Activated CD8-positive, alpha-beta T cell treated with anti-CD3 and anti-CD28 coated beads, Interleukin-2, amount 10 ng/mL, durations not matched to agents 7 days and 5 days (primary cell): Measurements from ENCODE around the gene TTL. TPM values are rescaled to one million over a fixed set of nuclear protein-coding genes. Genes with fewer than 3 reads are reported as not detected.

ENCODE experiments used
- ATAC-seq: fragments of 150-1000 bp; cut with Tn5 transposase; one replicate; pipeline ENCODE4 v1.10.0; 2021; ENCODE audit warnings: moderate library complexity
- CTCF ChIA-PET: fragments of 350-600 bp; sonication (Branson Sonifier 250); formaldehyde crosslinking; loops from one replicate; lab custom pipeline; 2021; ENCODE audit warnings: antibody characterized with exemption; lab: Charles Lee
- POLR2A ChIA-PET: fragments of 350-600 bp; sonication (Branson Sonifier 250); formaldehyde crosslinking; loops from one replicate; lab custom pipeline; 2021; ENCODE audit warnings: antibody characterized with exemption; lab: Charles Lee
- DNase-seq: peaks from one replicate; pipeline ENCODE4 v3.0.0-alpha.2; 2020
- H3K27ac Mint-ChIP-seq: one replicate; pipeline ENCODE4 v1.8.0; 2021; ENCODE audit warnings: mild to moderate bottlenecking, mixed read lengths
- H3K27me3 Mint-ChIP-seq: one replicate; pipeline ENCODE4 v1.8.0; 2021; ENCODE audit warnings: low read depth, mixed read lengths
- H3K36me3 Mint-ChIP-seq: one replicate; pipeline ENCODE4 v1.8.0; 2021; ENCODE audit warnings: low read depth, mixed read lengths
- H3K4me1 Mint-ChIP-seq: one replicate; pipeline ENCODE4 v1.8.0; 2021; ENCODE audit warnings: low read depth, mixed read lengths
- H3K4me3 Mint-ChIP-seq: one replicate; pipeline ENCODE4 v1.8.0; 2021; ENCODE audit warnings: mild to moderate bottlenecking, mixed read lengths
- H3K9me3 Mint-ChIP-seq: one replicate; pipeline ENCODE4 v1.8.0; 2022; ENCODE audit warnings: mixed read lengths; ENCODE audit not compliant: insufficient read depth
- total RNA-seq, 2 experiments: library from RNA; stranded (reverse); gene quantifications; one replicate each; pipeline ENCODE4 v1.2.3, GENCODE V29; 2021

The TTL gene
- total RNA-seq, 2 experiments from 2014 or later, result 36.0 to 37.6 TPM

GRCh38 chr2:112481050-112481527 is 867 bp upstream of the TTL start:
- DNase-seq (peak; percentile 90), ATAC-seq (peak; percentile 84)
- POLR2A ChIA-PET, result interaction anchor here (0.6 kb wide), 1 partner anchor 77 kb away, joined by 4 read pairs; no protein-coding TSS in a partner anchor
- peaks cover 15% of the 10 kb centered on the region for H3K36me3 Mint-ChIP-seq
- CTCF ChIA-PET, result interaction anchor here (0.7 to 2.7 kb wide), 16 partner anchors 9 to 325 kb away, joined by 3 to 29 read pairs (median 4); partner anchors contain the start of genes CHCHD5 and ZC3H8
- no peaks in the 10 kb centered on the region for H3K9me3 Mint-ChIP-seq
- peaks cover 19% of the 10 kb centered on the region for H3K4me1 Mint-ChIP-seq
- peak overlapping the region; percentile 85 for H3K4me3 Mint-ChIP-seq
- peaks cover 2% of the 10 kb centered on the region for H3K27me3 Mint-ChIP-seq
- H3K27ac Mint-ChIP-seq, result peak overlapping the region; percentile 87

DNA sequence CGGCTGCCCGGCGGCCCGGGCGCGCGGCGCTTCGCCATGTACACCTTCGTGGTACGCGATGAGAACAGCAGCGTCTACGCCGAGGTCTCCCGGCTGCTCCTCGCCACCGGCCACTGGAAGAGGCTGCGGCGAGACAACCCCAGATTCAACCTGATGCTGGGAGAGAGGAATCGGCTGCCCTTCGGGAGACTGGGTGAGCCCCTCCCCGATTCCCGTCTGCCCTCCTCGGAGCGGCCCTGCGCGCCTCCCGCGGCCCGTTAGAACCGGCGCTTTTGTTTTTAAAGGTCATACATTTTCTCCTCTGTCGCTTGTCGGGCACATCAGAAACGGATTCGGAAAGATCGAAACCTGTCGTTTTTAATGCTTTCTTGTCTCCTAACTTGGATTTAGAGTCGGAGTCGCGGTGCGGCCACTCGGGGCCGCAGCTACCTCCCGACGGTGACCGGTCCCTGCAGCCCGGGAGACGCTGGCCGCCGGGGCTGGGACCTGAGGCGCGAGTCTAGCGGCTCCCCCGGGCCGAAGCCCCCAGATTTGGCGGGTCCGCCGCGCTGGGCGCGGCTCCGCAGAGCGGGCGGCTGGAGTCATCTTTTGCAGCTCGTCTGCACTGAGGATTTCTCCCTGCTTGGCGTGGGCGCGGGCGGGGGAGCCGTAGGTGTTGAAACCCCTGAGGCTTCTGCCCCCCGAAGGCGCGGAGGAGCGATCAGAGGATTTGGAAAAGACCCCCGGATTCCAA is 519 bp downstream of the TTL start:
- Mint-ChIP-seq H3K4me1 (peaks cover 24% of the 10 kb centered on the region), H3K36me3 (peaks cover 22% of the 10 kb centered on the region), H3K27me3 (peaks cover 2% of the 10 kb centered on the region), H3K4me3 (peak overlapping the region; percentile 96), H3K9me3 (no peaks in the 10 kb centered on the region), H3K27ac (peak overlapping the region; percentile 81)
- ATAC-seq, result peak; percentile 13
- POLR2A ChIA-PET, result interaction anchor here (0.9 to 1.1 kb wide), 3 partner anchors 101 to 598 kb away, joined by 3 to 4 read pairs (median 3); partner anchors contain the start of gene ANAPC1
- peak; percentile 41 for DNase-seq
- CTCF ChIA-PET, result interaction anchor here (0.8 to 1.1 kb wide), 3 partner anchors 18 to 428 kb away, joined by 3 to 6 read pairs (median 4); partner anchors contain the start of genes CHCHD5 and TMEM87B

- Mint-ChIP-seq H3K4me1 (peaks cover 24% of the 10 kb centered on the region), H3K27ac (peak overlapping the region; percentile 81), H3K27me3 (peaks cover 2% of the 10 kb centered on the region), H3K4me3 (peak overlapping the region; percentile 96), H3K36me3 (peaks cover 26% of the 10 kb centered on the region), H3K9me3 (no peaks in the 10 kb centered on the region)
- DNase-seq (no peak), ATAC-seq (no peak)
- ChIA-PET POLR2A (interaction anchor here (0.9 to 1.1 kb wide), 3 partner anchors 101 to 599 kb away, joined by 3 to 4 read pairs (median 3); partner anchors contain the start of gene ANAPC1), CTCF (interaction anchor here (0.8 to 1.1 kb wide), 4 partner anchors 18 to 428 kb away, joined by 3 to 6 read pairs (median 4); partner anchors contain the start of genes CHCHD5 and TMEM87B)
Measured at GRCh38 chr2:112483042-112483473, 1.1 kb downstream of the TTL start.

- CTCF ChIA-PET, result interaction anchor here (0.6 to 1.2 kb wide), 3 partner anchors 54 to 225 kb away, joined by 3 read pairs; no protein-coding TSS in a partner anchor
- Mint-ChIP-seq H3K36me3 (peaks cover 28% of the 10 kb centered on the region), H3K9me3 (no peaks in the 10 kb centered on the region), H3K27me3 (peaks cover 2% of the 10 kb centered on the region), H3K4me3 (peak overlapping the region; percentile 96), H3K27ac (no peak overlapping the region), H3K4me1 (peaks cover 24% of the 10 kb centered on the region)
- ATAC-seq (no peak), DNase-seq (no peak)
- POLR2A ChIA-PET, result interaction anchor here (1.1 kb wide), 1 partner anchor 100 kb away, joined by 3 read pairs; no protein-coding TSS in a partner anchor
Measured at GRCh38 chr2:112483831-112484230, 1.9 kb downstream of the TTL start.

DNA sequence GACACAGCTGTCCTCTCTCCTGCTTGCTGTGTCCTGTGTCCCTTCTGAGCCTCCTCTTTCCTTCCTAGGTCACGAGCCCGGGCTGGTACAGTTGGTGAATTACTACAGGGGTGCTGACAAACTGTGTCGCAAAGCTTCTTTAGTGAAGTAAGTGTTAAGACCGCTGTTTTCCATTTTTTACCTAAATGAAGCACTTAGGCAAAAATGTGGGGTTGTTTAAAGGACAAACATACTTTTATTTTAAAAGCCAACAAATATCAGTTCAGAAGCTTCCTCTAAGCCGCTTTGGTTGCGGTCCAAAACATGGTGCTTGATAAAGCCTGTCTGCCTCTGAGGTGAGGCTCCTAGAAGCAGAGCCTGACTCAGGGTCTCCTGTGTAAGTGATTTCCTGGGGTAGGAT is 3.9 kb downstream of the TTL start:
- ChIA-PET POLR2A (no interaction called here), CTCF (no interaction called here)
- DNase-seq, result no peak
- Mint-ChIP-seq H3K4me1 (peaks cover 19% of the 10 kb centered on the region), H3K4me3 (no peak overlapping the region), H3K27ac (no peak overlapping the region), H3K27me3 (no peaks in the 10 kb centered on the region), H3K9me3 (no peaks in the 10 kb centered on the region), H3K36me3 (peaks cover 28% of the 10 kb centered on the region)
- no peak for ATAC-seq

- Mint-ChIP-seq H3K36me3 (peaks cover 28% of the 10 kb centered on the region), H3K4me3 (no peak overlapping the region), H3K4me1 (peaks cover 18% of the 10 kb centered on the region), H3K9me3 (no peaks in the 10 kb centered on the region), H3K27ac (no peak overlapping the region), H3K27me3 (no peaks in the 10 kb centered on the region)
- ChIA-PET CTCF (no interaction called here), POLR2A (no interaction called here)
- DNase-seq (no peak), ATAC-seq (no peak)
Measured at GRCh38 chr2:112486895-112487294, 4.9 kb downstream of the TTL start.

DNA sequence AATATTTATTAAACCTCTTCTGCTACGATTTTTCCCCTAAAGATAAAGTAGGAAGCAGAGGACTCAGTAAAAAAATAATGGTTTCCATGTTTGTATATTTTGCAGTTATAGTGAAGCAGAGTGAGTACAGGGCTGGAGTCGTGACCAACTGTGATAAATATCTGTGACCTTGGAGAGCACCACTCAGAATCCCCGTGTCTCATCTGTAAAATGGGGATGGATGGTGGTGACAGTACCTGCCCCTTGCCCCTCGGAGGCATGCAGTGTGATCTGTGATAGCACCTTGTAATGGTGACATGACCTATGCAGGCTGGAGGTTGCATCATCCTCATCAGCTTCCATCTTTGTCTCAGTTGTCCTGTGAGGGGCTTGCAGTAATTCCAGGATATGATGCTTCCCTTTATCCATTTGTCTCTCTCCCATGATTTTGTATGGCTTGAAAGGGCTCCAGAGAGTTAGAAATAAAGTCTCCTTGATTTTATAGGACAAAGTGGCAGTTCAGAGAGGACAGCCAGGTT is 5.5 kb downstream of the TTL start:
- H3K27me3 Mint-ChIP-seq, result no peaks in the 10 kb centered on the region
- H3K4me3 Mint-ChIP-seq, result no peak overlapping the region
- DNase-seq, result no peak
- no peaks in the 10 kb centered on the region for H3K9me3 Mint-ChIP-seq
- no peak overlapping the region for H3K27ac Mint-ChIP-seq
- ATAC-seq, result no peak
- H3K36me3 Mint-ChIP-seq, result peaks cover 28% of the 10 kb centered on the region
- CTCF ChIA-PET, result no interaction called here
- POLR2A ChIA-PET, result no interaction called here
- peaks cover 18% of the 10 kb centered on the region for H3K4me1 Mint-ChIP-seq

DNA sequence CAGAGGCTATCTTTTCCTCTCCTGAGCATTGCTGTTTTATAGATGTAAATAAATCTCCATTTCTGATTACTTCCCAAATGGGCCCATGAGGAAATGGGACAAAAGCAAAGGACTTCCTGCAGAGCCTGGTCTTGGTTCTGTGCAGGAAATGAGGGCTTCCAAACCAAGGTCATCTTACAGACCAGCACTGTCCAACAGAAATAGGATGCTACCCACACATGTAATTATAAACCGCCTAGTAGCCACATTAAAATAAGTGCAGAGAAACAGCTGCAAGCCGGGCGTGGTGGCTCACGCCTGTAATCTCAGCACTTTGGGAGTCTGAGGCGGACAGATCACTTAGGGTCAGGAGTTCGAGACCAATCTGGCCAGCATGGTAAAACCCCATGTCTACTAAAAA is 6.2 kb downstream of the TTL start:
- Mint-ChIP-seq H3K27me3 (no peaks in the 10 kb centered on the region), H3K36me3 (peaks cover 28% of the 10 kb centered on the region), H3K4me3 (no peak overlapping the region), H3K9me3 (no peaks in the 10 kb centered on the region), H3K27ac (no peak overlapping the region), H3K4me1 (peaks cover 13% of the 10 kb centered on the region)
- ChIA-PET POLR2A (no interaction called here), CTCF (interaction anchor here (0.6 to 1.9 kb wide), 3 partner anchors 8 to 229 kb away, joined by 3 to 6 read pairs (median 5); no protein-coding TSS in a partner anchor)
- ATAC-seq, result no peak
- DNase-seq, result no peak

DNA sequence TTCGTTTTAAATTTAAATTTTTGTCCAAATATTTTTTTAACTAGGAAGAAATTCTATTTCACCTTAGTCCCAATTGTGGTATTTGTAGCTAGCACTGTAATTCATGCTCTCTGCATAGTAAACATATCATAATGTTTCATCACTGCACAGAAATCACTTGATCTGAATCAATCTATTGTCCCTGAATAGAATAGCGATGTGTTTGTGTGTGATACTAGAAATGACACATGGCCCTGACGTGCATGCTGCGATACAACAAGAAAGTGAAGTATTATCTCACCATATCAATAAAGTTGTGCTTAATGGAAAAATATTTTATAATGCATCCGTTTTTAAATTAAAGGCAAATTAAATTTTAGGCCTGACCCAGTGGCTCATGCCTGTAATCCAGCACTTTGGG is 10.0 kb downstream of the TTL start:
- H3K4me3 Mint-ChIP-seq, result no peak overlapping the region
- ATAC-seq (no peak), DNase-seq (no peak)
- ChIA-PET POLR2A (no interaction called here), CTCF (interaction anchor here (4.3 kb wide), 1 partner anchor 11 kb away, joined by 29 read pairs; no protein-coding TSS in a partner anchor)
- H3K9me3 Mint-ChIP-seq, result no peaks in the 10 kb centered on the region
- H3K27ac Mint-ChIP-seq, result no peak overlapping the region
- no peaks in the 10 kb centered on the region for H3K4me1 Mint-ChIP-seq
- H3K27me3 Mint-ChIP-seq, result no peaks in the 10 kb centered on the region
- H3K36me3 Mint-ChIP-seq, result peaks cover 11% of the 10 kb centered on the region

- DNase-seq (no peak), ATAC-seq (no peak)
- Mint-ChIP-seq H3K4me1 (no peaks in the 10 kb centered on the region), H3K36me3 (peaks cover 7% of the 10 kb centered on the region), H3K27me3 (no peaks in the 10 kb centered on the region), H3K9me3 (no peaks in the 10 kb centered on the region), H3K27ac (no peak overlapping the region), H3K4me3 (no peak overlapping the region)
- ChIA-PET POLR2A (no interaction called here), CTCF (interaction anchor here (0.6 to 4.3 kb wide), 3 partner anchors 12 to 371 kb away, joined by 3 to 29 read pairs (median 3); no protein-coding TSS in a partner anchor)
Measured at GRCh38 chr2:112493048-112493447, 11.1 kb downstream of the TTL start.

- no peak for ATAC-seq
- no peaks in the 10 kb centered on the region for H3K4me1 Mint-ChIP-seq
Measured at GRCh38 chr2:112493858-112494648, 12.1 kb downstream of the TTL start.

More at GRCh38 chr2:112493858-112494648, 12.1 kb downstream of the TTL start:
- Mint-ChIP-seq H3K27ac (no peak overlapping the region), H3K9me3 (no peaks in the 10 kb centered on the region), H3K4me3 (no peak overlapping the region), H3K27me3 (no peaks in the 10 kb centered on the region), H3K36me3 (peaks cover 5% of the 10 kb centered on the region)
- CTCF ChIA-PET, result interaction anchor here (1.3 to 4.3 kb wide), 2 partner anchors 13 to 45 kb away, joined by 3 to 29 read pairs; no protein-coding TSS in a partner anchor
- POLR2A ChIA-PET, result no interaction called here
- no peak for DNase-seq
